HG03439 (cell line): ENCODE data around the gene CHST1.

ENCODE experiments used
- ATAC-seq: cut with Tn5 transposase; IDR thresholded peaks from one replicate; pipeline ENCODE4 v1.9.1; 2021; ENCODE audit warnings: mild to moderate bottlenecking, moderate library complexity; ENCODE audit not compliant: unreplicated experiment

Gene CHST1

DNA sequence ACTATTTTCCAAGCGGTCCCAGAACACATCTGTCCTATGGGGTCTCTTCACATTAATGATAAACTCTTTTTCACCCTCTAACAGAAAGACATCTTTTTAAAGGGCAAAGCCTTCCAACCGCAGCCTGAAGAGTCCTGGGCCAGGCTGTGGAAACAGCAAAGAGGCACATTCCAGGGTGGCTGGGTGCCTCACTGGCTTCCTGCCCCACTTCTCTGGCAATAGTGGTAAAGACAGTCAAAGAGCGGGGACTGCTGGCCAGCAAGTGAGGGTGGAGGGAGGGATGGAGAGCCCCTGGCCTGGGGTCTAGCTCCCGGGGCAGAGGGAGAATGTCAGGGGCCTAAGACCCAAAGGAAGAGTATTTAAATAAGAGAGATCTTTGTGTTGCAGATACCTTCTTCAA lies 10.2 kb upstream of the CHST1 start:
- ATAC-seq, result no peak

DNA sequence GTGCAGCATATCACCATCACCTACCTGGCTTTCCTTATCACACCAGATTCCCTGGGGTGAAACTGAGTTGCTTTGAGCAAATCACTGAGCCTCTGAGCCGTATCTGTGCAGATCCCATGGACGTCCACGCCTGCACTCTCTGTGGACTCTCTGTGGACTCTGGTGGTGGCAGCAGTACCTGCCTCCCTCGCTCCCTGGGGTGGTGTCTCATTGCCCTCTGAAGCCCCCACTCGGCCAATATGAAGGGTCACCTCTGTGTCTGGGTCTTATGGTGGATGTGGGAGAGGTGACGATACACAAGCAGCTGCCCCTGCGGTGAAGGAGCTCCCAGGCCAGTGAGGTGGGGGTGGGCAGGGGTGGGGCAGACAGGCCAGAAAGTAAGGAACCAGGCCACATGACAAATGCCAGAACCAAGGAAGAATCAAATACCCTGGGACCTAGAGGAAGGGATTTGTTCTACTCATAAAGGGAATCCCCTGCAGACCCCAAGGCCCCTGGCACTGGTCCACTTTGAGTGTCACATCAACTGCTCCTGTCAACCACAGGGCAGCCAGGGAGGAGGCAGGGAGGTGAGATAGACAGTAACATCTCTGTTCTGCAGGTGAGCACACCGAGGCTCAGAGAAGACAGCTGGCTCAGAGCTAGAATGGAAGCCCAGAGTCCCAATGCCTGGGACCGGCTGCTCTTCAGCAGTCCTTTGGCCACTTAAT lies 9.2 kb upstream of the CHST1 start:
- ATAC-seq, result no peak

DNA sequence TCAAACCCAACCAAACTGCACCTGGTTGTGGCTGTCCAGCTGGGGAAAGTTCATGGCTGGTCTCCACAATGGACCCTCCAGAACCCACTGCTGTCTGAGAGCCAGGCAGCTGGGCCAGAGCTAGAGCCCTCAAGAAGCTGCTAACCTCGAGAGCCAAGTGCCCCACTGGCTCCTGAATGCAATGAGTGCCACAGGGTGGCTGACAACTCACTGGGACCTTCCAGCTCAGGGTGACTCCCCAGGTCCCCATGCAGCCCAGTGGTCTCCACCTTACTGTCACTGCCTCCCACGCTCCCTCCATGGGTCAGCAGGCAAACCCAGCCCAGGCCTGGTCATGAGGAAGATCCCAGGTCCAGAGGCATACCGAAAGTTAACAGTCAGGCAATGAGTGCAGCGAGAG lies 8.0 kb upstream of the CHST1 start:
- ATAC-seq, result no peak

DNA sequence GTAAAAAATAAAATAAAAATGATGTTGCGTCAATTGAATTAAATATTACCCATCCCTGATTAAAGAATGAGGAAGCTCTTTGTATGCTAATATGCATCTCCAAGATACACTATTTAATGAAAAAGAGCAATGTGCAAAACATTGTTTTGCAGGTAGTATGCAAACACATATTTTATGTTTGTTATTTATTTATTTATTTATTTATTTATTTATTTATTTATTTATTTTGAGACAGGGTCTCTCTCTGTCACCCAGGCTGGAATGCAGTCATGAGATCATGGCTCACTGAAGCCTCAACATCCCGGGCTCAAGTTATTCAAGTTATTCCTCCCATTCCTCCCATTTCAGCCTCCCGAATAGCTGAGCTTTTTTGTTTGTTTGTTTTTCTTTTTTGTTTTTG lies 7.2 kb upstream of the CHST1 start:
- ATAC-seq, result no peak

DNA sequence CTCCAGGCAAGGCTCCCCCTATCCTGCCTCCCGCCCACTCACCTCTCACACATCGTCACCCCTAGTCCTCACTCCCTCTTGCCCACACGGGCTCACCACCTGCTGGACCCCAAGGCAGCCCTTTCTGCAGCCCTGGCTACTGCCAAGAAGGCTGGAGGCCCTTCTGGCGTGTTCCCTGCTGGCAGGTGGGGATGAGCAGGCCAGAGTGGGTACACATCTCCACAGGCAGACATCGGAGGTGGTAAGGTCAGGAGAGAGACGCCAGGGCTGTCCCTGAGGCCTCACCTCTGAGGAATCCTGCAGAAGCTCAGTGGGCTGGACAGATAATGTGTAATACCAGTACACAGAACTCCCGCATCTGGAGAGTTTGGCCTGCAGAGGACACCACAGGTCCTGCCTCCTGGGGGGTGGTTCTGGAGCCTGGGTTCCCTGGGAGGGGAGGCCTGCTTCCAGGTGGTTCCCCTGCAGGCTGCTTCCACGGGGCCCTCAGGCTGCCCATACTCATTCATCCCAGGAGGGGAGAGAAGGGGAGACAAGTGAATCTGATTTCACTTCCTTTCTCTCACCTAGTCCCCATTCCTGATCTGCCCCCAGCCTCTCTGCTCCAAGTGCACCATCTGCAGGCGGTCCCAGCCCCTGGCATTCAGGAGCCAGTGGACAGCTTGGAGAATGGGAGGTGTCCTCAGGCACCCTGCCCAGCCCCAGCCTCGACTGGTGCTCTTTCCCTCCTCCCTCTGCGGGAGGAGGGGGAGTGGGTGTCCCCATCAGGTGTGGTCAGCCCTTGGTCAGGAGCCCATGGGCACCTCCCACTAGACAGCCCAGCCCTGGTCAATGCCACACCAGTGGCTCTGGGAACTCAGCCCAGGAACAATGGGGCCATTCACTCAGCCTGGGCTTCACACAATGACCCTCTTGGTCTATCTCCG lies 6.1 kb upstream of the CHST1 start:
- no peak for ATAC-seq

DNA sequence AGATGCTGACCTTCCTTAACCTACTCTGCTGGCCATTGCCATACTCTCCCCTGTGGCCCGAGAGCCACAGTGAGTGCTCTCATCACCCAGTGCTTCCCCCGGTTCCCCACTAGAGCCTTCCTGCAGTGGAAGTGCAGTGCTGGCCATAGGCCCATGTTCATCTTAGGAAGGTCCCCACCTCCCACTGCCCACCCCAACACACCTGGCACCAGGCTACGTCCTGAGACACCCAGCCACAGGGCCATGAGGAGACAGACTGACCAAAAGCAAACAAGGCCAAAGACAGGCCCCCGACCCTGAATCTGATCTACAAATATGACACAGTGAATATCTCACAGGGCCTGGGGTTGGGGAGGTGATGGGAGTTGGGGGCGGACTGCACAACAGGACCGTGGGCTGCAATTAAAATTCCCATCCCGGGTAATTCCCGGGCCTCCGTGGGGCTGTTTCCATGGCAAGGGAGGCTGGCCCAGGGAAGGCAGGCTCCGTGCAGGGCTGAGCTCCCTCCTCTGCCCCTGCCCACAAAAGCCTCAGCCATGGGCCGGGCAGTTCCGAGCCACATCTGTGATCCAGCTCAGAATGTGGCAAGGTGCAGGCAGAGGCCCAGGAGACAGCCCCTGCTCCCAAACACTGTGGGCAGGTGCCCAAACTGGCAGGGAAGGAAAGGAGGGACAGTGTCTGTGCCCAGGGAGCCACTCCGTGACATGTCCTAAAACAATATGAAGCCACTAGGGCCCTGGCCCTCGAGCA lies 5.1 kb upstream of the CHST1 start:
- no peak for ATAC-seq

DNA sequence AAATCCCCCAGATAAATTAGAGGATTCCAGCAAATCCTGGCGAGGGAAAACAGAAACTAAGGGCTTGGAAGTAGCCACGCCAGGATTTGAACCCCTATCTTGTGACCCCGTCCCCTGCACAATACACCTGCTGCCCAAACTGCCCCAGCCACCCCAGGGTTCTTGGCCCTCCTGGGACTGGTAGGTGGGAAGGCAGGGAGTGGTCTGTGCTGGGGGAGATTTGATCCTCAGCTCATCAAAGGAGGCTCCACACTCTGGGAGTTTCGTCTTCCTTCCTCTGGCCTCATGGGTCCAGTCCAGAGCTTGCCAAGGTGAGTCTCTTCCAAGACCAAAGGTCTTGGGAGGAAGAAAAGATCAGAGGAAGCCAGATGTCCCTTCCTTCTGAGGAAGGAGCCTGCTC lies 4.5 kb upstream of the CHST1 start:
- ATAC-seq, result no peak

DNA sequence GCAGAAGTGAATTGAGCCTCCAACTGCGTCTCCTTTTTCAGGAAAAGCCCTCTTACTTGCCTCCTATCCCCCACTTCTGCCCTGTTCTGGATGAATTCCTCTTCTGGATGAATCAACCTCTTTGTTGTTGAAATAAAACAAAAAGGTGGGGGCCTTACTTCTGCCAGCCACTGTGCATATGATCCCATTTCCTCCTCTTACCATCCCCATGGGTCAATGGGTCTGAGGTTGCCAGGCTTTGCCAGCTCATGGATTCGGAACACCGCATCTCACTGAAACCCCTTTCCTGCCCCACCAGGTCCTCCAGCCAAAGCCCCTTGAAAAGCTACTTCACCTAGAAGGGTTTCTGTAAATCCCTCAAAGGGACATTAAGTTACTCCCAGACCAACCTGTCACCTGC lies 3.7 kb upstream of the CHST1 start:
- ATAC-seq, result no peak

DNA sequence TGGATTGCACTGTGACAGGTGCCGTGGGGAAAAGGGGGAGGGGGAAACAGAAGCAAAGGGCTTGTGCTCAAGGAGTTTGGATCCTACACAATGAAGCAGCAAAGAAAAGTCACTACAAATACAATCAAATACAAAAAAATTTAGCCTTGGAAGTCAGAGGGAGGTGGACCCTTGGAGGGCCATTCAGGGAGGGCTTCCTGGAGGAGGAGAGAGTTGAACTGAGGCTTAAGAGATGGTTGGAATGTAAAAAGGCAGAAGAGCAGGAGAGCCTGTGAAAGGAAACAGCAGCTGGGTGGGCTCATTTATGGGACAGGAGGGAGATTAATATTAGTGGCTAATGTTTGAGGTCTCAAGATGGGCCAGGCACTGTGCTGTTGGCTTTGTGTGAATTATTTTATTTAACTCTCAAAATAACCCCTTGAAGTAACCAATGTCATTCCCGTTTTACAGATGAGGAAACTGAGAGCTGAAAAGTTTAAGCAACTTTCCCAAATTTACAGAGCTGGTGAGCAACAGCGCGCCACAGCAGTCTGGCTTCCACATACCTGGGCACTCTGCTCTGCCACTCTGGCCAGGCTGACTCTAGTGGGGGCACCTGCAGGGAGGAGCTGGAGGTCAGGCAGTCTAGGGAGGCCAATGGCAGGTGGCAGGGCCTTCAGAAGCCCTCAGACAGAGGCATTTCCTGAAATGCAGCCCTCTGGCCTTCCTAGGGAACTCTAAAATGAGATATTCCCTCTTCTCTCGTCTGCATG lies 2.7 kb upstream of the CHST1 start:
- ATAC-seq, result no peak

DNA sequence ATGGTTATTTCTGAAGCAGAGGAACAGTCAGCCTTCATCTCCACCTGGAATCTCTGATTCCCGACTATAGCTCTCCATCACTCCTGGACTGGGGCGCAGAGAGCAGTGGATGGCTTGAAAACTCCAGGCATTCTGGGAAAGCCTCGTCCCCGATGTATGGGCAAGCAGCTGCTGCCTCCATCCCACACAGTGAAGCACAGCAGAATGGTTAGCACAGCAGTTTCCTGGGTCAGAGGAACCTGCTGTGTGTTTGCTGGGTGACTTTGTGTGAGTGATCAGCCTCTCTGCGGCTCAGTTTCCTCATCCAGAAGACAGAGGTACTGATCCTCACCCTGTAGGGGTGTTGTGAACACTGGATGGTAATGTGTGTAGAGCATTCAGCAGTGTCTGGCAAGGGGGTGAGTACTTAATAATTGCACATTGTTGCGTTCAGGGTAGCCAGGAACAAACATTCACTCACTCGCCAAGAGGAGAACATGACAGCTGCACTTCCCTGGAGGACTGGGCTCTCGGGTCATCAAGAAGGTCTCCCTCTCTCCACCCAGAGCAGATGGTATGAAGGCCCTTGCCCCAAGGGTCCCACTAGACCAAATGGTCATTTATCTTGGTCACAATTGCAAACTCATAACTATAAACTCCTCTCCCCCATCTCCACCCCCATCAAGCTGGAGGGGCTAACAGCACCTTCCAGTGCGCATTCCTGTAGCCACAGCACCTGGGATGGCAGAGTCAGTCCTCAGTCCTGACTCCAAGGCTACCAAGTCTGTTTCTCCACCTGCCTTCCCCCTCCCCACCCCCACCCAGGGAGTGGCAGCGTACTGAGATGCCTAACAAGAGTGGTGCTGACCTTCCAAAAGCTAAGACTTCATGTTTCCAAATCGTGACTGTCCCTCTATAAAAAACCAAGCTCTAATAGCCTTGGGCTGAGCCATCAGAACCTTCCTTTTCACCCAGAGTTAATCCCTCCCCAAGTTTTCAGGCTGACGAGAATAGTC lies 1.5 kb upstream of the CHST1 start:
- no peak for ATAC-seq

DNA sequence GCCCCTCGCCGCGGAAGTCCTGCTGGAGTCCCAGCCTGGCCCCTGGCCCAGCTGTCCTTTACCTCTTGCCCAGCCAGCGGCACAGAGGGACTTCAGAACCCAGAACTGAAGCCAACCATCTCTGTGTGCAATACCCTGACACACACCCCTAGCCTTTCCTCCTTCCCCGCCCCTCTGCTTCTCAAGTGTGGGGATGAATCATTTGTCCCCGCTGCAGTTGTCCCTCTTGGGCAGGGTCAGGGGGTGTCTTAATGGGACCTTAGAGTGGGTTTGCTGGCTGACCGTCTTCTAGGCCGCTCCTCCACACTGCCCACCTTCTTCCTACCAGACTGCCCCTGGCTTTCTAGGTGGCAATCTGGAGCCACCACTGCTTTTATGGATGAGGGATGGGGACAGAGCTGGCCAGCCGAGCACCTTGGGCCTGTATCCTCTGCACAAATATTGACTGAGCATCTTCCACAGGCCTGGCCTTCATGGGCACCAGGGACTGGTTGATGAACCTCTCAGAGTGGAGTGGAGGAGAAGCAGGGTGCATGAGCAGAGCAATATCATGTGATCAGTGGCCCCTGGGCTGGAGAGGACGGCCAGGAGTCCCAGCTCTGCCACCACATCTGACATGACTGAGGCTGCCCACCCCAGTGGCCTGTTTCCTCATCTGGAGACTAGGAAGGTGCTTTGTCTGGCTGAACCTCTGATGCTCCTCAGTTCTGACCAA lies 668 bp upstream of the CHST1 start:
- no peak for ATAC-seq

DNA sequence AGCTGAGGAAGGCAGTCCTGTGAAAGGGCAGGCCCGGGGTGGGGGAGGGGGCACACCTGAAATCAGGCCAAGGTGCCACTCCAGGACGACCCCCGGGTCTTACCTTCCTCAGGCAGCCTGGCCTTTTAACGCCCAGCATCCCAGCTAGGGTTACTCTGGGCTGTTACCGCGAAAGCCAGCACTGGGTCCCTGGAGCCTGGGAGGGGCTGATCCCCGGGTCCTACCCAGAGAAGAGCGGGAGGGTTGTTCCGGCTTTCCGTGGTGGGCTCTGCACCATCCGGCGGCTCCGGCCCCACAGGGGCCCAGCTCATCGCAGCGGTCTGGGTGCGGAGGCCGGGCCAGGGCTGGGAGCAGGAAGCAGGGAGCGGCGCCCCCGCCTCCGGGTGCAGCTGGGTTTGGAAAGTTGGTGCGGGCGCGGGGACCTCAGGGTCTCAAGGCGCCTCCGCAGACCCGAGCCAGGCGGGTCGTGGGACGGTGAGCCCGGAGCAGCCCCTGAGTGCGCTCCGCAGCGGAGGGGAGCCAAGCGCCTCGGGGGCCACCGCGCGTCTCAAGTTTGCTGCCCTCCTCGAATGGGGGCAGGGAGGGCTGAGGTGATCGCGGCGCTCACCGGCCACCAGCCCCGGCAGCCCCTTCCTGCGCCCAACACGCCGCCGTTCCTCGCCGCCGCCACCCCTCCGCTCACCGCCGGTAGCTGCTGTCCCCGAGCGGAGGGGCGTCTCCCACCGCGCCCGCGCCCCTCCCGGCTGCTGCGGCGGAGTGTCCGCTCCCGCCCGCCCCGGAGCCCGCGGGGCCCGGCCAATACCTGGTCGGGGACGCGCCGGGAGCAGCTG lies 831 bp downstream of the CHST1 start:
- ATAC-seq, result no peak

DNA sequence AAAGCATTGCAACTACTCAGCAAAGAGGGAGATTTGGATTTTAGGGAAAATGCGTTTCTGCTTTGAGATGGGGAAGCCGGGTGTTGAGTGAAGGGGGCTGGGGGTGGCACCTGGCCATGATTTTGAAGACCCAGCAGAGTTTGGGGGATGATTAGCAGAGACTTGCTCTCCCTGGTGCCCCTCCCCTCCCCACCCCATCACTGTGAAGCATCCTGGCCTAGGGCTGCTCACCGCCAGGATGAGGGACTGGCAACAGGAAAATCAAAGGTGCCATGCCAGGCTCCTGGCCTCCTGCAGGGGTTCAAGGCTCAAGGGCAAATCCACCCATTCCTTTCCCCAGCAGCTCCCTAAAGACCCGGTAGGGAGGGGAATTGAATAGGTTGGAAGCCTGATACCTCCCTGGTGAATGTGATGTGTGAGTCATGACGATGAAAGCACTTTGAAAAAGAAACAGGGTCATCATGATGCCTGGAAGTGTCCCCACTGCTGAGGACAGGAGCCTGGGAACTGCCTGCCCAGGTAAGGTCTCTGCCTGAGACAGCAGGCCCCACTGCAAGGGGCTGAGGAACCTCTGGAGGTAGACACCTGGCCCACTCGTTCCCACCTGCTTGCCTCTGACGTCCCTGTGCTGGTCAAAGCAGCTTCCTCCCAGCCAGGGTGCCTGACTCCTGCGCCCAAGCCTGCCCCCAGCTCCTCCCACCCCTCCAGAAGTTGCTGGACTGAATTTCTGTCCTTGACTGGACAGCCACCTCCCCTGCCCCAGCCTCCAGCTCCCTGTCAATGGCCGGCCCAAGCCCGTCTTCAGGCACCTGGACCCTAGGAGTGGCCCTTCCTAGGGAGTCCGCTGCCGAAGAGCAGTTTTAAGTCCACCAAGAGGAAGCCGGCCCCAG lies 1.7 kb downstream of the CHST1 start:
- ATAC-seq, result no peak

DNA sequence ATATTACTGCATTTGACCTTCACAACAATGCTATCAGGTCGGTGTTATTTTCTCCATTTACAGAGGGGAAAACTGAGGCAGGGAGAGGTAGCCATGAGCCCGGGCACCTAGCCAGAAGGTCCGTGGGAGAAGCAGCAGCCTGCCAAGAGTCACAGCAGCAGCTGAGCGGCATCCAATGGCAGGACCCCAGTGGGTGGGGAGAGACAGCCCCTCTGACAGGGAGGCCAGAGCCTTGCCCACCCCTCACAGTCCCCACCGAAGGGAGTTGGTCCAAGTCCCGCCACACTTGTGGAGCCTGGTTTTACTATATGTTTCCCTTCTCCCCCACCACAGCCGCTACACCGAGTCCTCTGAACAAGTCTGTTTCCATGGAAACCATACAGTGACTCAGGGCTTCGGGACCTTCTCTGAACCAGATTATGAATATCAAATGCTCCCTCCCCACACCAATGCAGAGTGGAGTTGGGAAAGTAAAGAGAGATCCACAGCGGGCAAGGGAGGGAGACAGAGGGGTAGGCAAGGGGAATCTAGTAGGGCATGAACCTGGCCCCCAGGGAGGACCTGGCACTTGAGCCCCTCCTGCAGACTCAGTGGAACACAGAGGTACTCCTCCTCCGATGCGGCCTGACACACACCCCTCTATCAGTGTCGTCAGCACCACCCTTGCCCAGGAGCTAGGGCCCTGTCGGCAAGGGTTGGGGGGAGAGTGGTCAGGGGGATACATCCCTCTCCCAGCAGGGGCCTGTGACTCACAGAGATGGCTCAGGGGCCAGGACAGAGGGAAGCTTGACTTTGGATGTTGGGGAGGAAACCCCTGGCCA lies 2.5 kb downstream of the CHST1 start:
- no peak for ATAC-seq

DNA sequence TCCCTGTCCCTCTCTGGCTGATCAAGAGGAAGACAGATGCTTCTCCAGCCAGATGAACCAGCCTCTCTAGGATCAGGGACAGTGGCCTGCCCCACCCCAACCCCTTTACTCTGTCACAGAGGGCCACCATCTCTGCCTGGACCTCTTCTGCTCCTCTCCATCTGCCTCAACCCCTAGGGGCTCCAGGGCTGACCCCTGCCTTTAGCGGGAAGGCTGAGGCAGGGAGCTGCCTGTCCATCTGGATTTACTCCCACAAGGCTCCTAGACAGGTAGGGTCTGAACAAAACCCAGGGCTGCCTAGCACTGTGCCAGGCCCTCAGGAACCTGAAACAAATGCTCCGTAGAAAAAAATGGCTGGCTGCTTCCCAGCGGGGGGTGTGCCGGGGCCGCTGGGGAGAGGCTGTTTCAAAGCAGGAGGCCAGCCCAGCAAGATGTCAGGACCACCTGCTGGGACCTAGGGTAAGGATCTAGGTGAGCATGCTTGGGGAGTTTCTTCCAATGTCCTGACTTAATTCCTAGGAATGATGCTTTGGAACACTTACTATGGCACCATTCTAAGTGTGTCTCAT lies 3.2 kb downstream of the CHST1 start:
- ATAC-seq, result no peak

DNA sequence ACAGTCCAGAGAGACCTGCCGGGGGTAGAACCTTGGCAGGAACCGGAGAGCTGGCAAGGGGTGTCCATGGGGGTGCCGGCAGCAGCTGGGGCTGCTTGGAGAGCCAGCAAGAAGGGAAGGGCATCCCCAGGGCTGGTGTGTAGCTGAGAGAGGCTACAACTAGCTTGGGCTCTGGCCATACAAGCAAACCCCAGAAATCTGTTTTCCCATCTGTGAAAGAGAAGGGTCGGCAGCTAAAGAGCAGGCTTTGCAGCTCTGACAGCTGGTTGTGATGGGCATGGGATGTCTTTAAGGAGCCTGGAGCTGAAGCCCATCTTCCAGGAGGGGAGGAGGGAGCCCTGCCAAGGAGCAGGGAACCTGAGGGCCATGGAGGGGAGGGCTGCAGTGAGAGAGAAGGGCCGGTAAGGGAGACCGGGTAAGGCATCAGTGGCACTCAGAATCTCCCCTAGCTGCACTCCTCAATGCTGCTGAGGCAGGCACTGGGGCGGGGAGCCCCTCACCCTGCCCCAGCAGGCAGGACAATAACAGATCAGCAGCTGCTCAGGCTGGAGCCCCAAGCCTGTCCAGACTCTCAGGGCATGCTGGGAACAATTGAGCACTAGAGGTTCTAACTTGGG lies 3.9 kb downstream of the CHST1 start:
- ATAC-seq, result no peak
